ENCODE data around the gene IGSF9B.
A peak's percentile ranks its signal among the peaks of the same experiment; 100 is the strongest.

The IGSF9B gene

DNA sequence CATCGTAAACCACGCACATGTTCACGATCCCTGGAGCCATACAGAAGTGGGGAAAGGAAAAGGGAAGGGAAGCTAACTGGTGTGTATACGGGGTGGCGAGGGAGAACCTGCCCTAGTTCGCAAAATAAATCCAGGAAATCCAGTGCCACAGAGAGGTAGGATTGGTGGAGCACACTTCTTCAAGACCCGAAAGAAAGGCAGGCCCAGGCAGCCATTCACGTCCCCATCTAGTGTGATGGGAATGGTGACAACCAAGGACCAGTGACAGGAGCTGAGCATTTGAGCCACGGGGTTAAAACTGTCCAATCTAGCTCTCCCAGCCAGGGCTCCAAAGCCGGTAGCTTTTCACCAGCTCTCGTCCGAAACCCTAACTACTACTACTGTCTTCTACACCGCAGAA is 53.7 kb downstream of the IGSF9B start:
- no peak for FAIRE-seq
- TF ChIP-seq POLR2AphosphoS5 (IDR thresholded peaks at IDR 0.05; ENCODE audit: low read depth, low read length): no peak
- DNase-seq (ENCODE audit: insufficient read length): no peak

DNA sequence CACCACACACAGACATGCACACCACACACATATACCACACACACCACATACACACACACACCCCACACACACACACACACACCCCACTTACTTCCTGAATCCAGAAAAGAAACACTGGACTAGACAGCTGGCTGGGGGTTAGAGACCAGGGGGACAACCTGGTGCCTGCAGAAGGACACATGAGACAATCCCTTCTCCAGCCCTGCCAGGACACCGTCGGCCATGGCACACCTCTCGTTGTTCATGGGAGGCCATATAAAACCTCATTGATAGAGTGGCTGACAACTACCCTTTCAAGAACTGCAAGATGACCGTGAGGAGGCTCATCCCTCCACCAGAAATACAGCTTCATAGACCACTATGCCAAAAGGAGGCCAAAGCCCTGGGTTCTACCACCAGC is 54.3 kb downstream of the IGSF9B start:
- DNase-seq (ENCODE audit: insufficient read length): no peak
- no peak for FAIRE-seq
- TF ChIP-seq POLR2AphosphoS5 (IDR thresholded peaks at IDR 0.05; ENCODE audit: low read depth, low read length) (no peak), POLR2A (IDR thresholded peaks at IDR 0.05; ENCODE audit: low read depth, low read length) (no peak), TAF1 (IDR thresholded peaks at IDR 0.05; ENCODE audit: borderline replicate concordance, low read depth, low read length) (no peak)

DNA sequence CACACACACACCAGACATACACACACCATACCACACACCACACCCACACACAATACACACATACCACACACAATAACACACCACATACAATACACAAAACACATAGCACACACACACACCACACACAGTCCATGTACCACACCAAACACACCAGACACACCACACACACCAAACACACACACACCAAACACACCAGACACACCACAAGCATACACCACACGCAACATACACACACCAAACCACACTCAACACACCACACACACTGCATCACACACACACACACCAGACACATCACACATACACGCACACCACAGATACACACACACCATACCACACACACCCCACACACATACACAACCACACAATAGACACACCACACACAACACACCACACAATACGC is 54.8 kb downstream of the IGSF9B start:
- FAIRE-seq (peak; percentile 95), DNase-seq (ENCODE audit: insufficient read length) (no peak)
- no peak for TF ChIP-seq POLR2A (IDR thresholded peaks at IDR 0.05; ENCODE audit: low read depth, low read length)
- TF ChIP-seq POLR2AphosphoS5 (IDR thresholded peaks at IDR 0.05; ENCODE audit: low read depth, low read length): no peak

DNA sequence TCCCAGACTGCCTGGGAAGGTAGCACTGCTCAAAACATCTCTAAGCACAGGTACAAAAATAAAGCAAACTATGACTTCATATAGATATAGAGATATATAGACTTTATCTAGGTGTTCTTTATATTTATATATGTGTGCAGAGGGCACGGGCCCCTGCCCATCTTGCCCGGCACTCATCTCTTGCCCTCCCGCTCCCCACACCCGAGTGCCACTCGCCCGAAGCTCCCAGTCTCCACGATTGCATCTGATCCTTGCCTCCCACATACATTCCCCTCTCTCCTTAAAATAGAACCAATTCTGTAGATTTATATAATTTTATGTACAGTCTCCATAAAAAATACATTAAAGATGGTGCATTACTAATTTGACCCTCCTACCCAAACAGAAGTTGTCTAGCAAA is 55.5 kb downstream of the IGSF9B start:
- FAIRE-seq (no peak), DNase-seq (ENCODE audit: insufficient read length) (no peak)
- no peak for TF ChIP-seq POLR2A (IDR thresholded peaks at IDR 0.05; ENCODE audit: low read depth, low read length)
- TF ChIP-seq POLR2AphosphoS5 (IDR thresholded peaks at IDR 0.05; ENCODE audit: low read depth, low read length): no peak
- TF ChIP-seq TAF1 (IDR thresholded peaks at IDR 0.05; ENCODE audit: borderline replicate concordance, low read depth, low read length): no peak

DNA sequence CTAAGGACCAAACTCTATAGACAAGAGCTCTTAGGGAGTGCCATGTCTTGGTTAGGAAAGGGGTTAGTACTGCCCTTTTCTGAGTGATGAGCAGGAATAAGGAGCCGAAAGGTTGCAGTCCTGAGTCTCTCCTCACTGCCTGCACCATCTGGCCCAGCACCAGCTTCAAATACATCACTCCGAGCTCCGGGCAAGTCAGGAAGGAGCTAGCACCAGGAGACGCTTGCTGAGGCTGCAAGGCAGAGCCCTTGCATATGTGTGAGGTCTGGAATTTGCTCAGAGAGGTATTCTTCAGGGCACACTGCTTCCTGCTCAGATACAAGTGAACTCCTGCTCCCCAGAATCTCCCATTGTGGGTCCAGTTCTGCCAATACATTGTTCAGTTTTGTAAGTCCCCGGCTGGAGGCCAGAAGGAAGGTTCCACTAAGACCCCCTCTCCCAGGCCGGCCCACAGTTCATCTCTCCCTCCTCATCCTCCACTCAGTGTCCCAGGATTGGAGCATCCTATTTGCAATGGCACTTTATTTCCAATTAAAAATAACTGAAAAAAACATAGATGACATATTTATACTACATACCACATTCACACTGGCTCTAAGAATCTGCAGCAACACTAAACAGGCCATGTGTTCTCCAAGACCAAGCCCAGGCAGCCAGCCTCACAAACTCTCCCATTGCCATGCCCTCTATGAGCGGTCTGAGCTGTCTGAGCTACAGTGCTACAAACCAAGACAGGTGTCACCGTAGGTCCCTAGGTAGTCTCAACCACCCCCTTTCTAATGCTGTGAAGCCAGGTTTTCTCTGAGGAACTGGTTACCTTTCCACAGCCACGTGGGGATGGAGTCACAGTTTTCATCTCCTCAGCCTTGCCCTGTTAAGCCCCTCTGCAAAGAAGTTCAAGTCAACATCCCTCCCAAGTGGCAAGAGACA is 56.3 kb downstream of the IGSF9B start:
- no peak for FAIRE-seq
- no peak for DNase-seq (ENCODE audit: insufficient read length)

DNA sequence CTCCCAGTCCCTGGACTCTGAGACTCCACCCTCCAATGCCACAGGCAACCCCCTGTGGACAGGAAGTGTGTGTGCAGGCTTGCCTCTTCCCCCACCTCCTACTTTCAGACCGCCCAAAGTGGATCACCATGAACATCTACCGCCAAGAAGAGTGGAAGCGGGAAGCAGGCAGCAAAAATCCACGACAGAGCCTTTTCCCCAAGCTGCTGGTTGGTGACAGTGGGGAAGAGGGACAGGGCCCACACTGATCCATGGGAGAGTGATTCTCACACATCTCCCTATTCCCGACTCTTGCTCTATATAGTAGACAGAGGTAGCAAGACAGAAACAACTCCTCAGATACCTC is 58.0 kb downstream of the IGSF9B start:
- DNase-seq (ENCODE audit: insufficient read length) (no peak), FAIRE-seq (no peak)

More for the DNA sequence above, 56.3 kb downstream of the IGSF9B start:
- TF ChIP-seq POLR2AphosphoS5 (IDR thresholded peaks at IDR 0.05; ENCODE audit: low read depth, low read length) (no peak), TAF1 (IDR thresholded peaks at IDR 0.05; ENCODE audit: borderline replicate concordance, low read depth, low read length) (no peak), POLR2A (IDR thresholded peaks at IDR 0.05; ENCODE audit: low read depth, low read length) (no peak)

DNA sequence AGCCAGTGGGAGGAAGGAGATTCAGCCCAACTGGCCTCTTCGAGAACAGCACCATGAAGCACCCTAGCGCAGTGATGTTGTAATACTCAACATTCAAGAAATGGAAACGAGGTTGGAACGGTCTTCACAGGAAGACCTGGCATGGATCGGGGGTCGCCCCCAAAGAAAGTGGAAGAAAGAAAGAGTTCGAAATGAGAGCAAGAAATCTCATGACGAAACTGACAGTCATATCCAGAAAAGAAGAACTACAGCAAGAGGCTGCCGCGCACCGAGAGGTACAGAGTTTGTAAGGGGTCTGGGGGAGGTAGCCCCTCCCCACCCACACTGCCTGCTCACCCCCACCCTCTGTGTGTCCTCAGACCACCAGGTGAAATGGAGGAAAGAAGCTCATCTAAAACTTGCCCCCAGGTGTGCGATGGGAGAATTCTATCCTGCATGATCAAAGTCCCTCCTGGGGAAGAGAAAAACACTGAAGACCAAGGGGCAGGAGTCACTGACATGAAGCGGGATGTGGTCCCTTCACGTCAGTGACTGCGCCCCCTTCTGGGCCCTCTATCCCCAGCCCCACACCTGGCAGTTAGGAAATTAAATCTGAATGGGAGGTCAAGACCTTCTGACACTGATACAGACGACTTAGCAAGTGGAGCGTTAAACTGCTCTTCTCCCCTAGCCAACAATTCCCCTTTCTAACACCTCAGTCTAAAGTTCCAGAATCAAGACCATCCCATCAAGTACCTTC is 58.6 kb downstream of the IGSF9B start:
- no peak for DNase-seq (ENCODE audit: insufficient read length)
- peak; percentile 81 for FAIRE-seq

More for the DNA sequence above, 58.0 kb downstream of the IGSF9B start:
- no peak for TF ChIP-seq POLR2A (IDR thresholded peaks at IDR 0.05; ENCODE audit: low read depth, low read length)
- TF ChIP-seq POLR2AphosphoS5 (IDR thresholded peaks at IDR 0.05; ENCODE audit: low read depth, low read length): no peak

DNA sequence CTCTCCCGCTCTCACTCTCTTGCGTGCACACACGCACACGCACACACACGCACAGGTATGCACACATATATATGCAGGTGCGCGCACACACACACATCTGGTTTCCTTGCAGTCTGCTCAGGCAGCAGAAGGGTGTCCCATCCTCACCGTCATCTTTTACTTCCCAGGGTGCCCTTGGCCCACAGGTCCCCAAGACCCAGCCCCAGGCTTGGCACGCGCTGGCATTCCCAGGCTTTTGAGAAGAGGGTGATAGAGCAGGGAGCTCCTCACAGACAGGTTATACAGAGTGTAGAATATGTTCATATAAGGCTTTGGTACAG is 59.5 kb downstream of the IGSF9B start:
- DNase-seq (ENCODE audit: insufficient read length): no peak
- TF ChIP-seq TAF1 (IDR thresholded peaks at IDR 0.05; ENCODE audit: borderline replicate concordance, low read depth, low read length): no peak
- no peak for FAIRE-seq

More for the DNA sequence above, 58.6 kb downstream of the IGSF9B start:
- TF ChIP-seq POLR2AphosphoS5 (IDR thresholded peaks at IDR 0.05; ENCODE audit: low read depth, low read length) (no peak), TAF1 (IDR thresholded peaks at IDR 0.05; ENCODE audit: borderline replicate concordance, low read depth, low read length) (no peak), POLR2A (IDR thresholded peaks at IDR 0.05; ENCODE audit: low read depth, low read length) (no peak)

DNA sequence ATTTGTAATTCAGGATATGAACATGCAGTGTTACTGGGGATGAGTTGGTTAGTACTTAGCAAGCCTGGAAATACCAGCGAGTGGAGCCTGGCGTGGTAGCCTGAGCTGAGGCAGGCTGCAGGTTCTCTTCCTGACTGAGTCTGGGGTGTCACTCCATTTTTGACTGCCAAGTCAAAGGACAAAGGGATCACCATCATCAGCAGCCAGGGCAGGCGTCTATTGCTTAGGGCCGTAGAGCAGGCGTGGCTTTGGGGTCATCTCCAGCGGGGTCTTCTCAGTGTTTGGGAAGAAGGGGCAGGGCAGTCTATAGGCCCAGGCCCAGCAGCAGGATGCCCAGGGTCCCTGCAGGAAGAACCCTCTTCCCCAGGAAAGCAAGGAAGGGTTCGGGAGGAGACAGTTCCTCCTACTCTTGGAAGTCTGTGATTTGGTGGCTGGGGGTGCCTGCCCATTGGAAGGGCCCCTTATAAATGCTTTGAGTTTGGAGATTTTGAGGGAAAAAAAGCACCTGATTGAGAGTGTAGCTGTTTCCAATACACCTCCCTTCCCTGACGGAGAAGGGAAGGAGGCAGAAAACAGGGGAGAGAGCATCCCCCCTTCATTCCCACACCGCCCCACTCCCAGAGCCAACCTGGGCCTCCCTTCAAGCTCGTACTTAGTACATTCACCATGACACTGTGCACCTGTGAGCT is 60.0 kb downstream of the IGSF9B start:
- no peak for FAIRE-seq
- no peak for DNase-seq (ENCODE audit: insufficient read length)
- TF ChIP-seq POLR2A (IDR thresholded peaks at IDR 0.05; ENCODE audit: low read depth, low read length) (no peak), POLR2AphosphoS5 (IDR thresholded peaks at IDR 0.05; ENCODE audit: low read depth, low read length) (no peak), TAF1 (IDR thresholded peaks at IDR 0.05; ENCODE audit: borderline replicate concordance, low read depth, low read length) (no peak)

DNA sequence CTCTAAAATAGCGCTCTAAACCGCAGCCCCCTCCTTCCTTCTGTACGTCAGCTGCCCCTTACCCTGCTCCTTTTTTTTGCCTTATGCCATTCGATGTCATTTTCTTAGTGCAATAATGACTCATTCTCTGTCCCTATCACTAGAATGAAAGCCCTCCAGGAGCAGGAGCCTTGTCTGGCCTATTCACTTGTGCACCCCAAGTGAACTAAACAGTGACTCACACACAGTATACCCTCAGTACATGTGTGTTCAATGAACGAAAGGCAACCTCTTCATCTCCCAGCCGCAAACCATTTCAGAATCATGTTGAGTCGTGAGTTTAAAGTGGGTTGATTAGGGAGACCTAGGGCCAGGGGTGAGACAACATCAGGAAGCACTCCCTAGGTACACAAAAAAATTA is 60.7 kb downstream of the IGSF9B start:
- TF ChIP-seq TAF1 (IDR thresholded peaks at IDR 0.05; ENCODE audit: borderline replicate concordance, low read depth, low read length) (no peak), POLR2AphosphoS5 (IDR thresholded peaks at IDR 0.05; ENCODE audit: low read depth, low read length) (no peak), POLR2A (IDR thresholded peaks at IDR 0.05; ENCODE audit: low read depth, low read length) (no peak)
- peak; percentile 87 for FAIRE-seq
- DNase-seq (ENCODE audit: insufficient read length): no peak

DNA sequence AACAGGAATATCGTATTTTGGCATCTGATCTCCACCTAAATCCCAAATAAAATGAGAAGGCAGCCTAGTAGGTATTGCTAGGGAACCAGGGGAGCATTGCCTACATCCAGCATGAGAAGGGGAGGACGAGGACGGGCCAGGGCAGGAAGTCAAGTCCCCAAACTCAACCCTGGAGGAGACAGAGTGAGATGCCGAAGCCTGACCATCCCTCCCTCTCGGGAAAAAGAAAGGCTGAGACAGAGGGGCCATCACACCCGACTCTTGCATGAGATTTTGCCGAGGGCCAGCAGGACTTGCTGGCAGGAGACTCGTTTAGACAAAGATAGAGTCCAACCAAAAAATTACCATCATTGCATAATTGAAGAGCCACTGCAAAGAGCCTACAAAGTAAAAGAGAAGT is 61.2 kb downstream of the IGSF9B start:
- no peak for DNase-seq (ENCODE audit: insufficient read length)
- FAIRE-seq: no peak
- TF ChIP-seq TAF1 (IDR thresholded peaks at IDR 0.05; ENCODE audit: borderline replicate concordance, low read depth, low read length): no peak

DNA sequence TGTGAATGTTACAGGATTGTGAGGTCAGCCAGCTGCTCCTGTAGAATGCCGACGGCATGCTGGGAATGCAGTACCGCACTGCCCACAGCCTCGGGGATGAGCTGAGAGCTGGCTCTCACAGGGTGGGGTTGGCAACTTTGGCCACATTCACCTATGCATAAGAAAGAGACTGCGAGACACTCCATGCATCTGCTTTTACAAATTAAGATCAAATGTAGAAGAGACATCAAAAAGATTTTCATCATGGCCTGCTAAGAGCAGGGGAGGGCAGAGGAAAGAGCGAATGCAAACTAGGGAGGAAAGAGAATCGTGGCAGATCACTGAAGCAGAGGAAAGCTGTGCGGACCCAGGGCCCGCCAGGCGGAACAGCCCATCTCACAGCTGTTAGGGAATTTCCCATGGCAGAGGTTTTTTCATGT is 61.7 kb downstream of the IGSF9B start:
- FAIRE-seq: peak; percentile 91
- TF ChIP-seq POLR2A (IDR thresholded peaks at IDR 0.05; ENCODE audit: low read depth, low read length) (no peak), POLR2AphosphoS5 (IDR thresholded peaks at IDR 0.05; ENCODE audit: low read depth, low read length) (no peak), TAF1 (IDR thresholded peaks at IDR 0.05; ENCODE audit: borderline replicate concordance, low read depth, low read length) (no peak)
- DNase-seq (ENCODE audit: insufficient read length): no peak
